ENCODE measurements around the gene MYO1D.

MYO1D gene

GRCh38 chr17:32475258-32475657, 401.7 kb downstream of the MYO1D start:
- peaks cover 34% of the 10 kb centered on the region for H3K36me3 ChIP-seq (replicated peaks; ENCODE audit: insufficient read depth, low read length)
- no peaks in the 10 kb centered on the region for H3K9me2 ChIP-seq (replicated peaks; ENCODE audit: insufficient read depth, low read length)
- no peaks in the 10 kb centered on the region for H3K27me3 ChIP-seq (replicated peaks; ENCODE audit: insufficient read depth, low read length)
- peaks cover 34% of the 10 kb centered on the region for H3K79me2 ChIP-seq (ENCODE audit: low read length)
- H3K4me1 ChIP-seq (ENCODE audit: low read length) = peaks cover 4% of the 10 kb centered on the region; the same call in 1 of the 2 replicates
- no peak overlapping the region for H3K4me3 ChIP-seq (ENCODE audit: low read length)
- peaks cover 7% of the 10 kb centered on the region for H3F3A ChIP-seq (ENCODE audit: insufficient read depth, low read length)
- no peak overlapping the region for H3K27ac ChIP-seq (ENCODE audit: low read length)
- no peak for DNase-seq
- TF ChIP-seq EZH2 (optimal IDR thresholded peaks at IDR 0.05; ENCODE audit: low read depth, low read length) (no peak), CTCF (IDR thresholded peaks at IDR 0.05; ENCODE audit: low read length) (no peak), EZH2phosphoT487 (IDR thresholded peaks at IDR 0.05; ENCODE audit: low read length) (no peak)
- H2AFZ ChIP-seq (ENCODE audit: low read length) = no peak overlapping the region
- no peak overlapping the region for H3K9ac ChIP-seq (ENCODE audit: low read length)
- H4K20me1 ChIP-seq (ENCODE audit: insufficient read depth, low read length) = 0 out of 2 replicates have a peak, but pooled peaks cover 4% of the 10 kb centered on the region
- no peaks in the 10 kb centered on the region for H3K9me3 ChIP-seq (replicated peaks; ENCODE audit: insufficient read depth, low read length)
- no peak overlapping the region for H3K4me2 ChIP-seq (ENCODE audit: low read depth, low read length)

- H3K9me2 ChIP-seq (replicated peaks; ENCODE audit: insufficient read depth, low read length) = no peaks in the 10 kb centered on the region
- H3K27me3 ChIP-seq (replicated peaks; ENCODE audit: insufficient read depth, low read length) = no peaks in the 10 kb centered on the region
- no peak overlapping the region for H3K4me2 ChIP-seq (ENCODE audit: low read depth, low read length)
- peaks cover 61% of the 10 kb centered on the region for H3K79me2 ChIP-seq (ENCODE audit: low read length)
- H2AFZ ChIP-seq (ENCODE audit: low read length) = no peak overlapping the region
- H3F3A ChIP-seq (ENCODE audit: insufficient read depth, low read length) = peaks cover 3% of the 10 kb centered on the region; the same call in 1 of the 2 replicates
- peaks cover 42% of the 10 kb centered on the region for H3K36me3 ChIP-seq (replicated peaks; ENCODE audit: insufficient read depth, low read length)
- no peak for DNase-seq
- H3K9me3 ChIP-seq (replicated peaks; ENCODE audit: insufficient read depth, low read length) = no peaks in the 10 kb centered on the region
- H3K4me3 ChIP-seq (ENCODE audit: low read length) = no peak overlapping the region
- no peaks in the 10 kb centered on the region for H3K4me1 ChIP-seq (ENCODE audit: low read length)
- H4K20me1 ChIP-seq (ENCODE audit: insufficient read depth, low read length) = peaks cover 10% of the 10 kb centered on the region; the same call in 1 of the 2 replicates
- no peak for TF ChIP-seq EZH2 (optimal IDR thresholded peaks at IDR 0.05; ENCODE audit: low read depth, low read length)
- no peak for TF ChIP-seq EZH2phosphoT487 (IDR thresholded peaks at IDR 0.05; ENCODE audit: low read length)
- no peak for TF ChIP-seq CTCF (IDR thresholded peaks at IDR 0.05; ENCODE audit: low read length)
- H3K27ac ChIP-seq (ENCODE audit: low read length) = no peak overlapping the region
- no peak overlapping the region for H3K9ac ChIP-seq (ENCODE audit: low read length)
Observed at GRCh38 chr17:32471652-32472051, 405.3 kb downstream of the MYO1D start.

- no peak for DNase-seq
- Histone ChIP-seq H3K4me2 (ENCODE audit: low read depth, low read length) (no peak overlapping the region), H3K9ac (ENCODE audit: low read length) (no peak overlapping the region), H2AFZ (ENCODE audit: low read length) (no peak overlapping the region), H3K9me2 (replicated peaks; ENCODE audit: insufficient read depth, low read length) (no peaks in the 10 kb centered on the region), H3F3A (ENCODE audit: insufficient read depth, low read length) (peaks cover 3% of the 10 kb centered on the region; the same call in 1 of the 2 replicates), H4K20me1 (ENCODE audit: insufficient read depth, low read length) (peaks cover 10% of the 10 kb centered on the region; the same call in 1 of the 2 replicates), H3K4me1 (ENCODE audit: low read length) (no peaks in the 10 kb centered on the region), H3K9me3 (replicated peaks; ENCODE audit: insufficient read depth, low read length) (no peaks in the 10 kb centered on the region), H3K27me3 (replicated peaks; ENCODE audit: insufficient read depth, low read length) (no peaks in the 10 kb centered on the region), H3K79me2 (ENCODE audit: low read length) (peaks cover 68% of the 10 kb centered on the region), H3K36me3 (replicated peaks; ENCODE audit: insufficient read depth, low read length) (peaks cover 39% of the 10 kb centered on the region), H3K27ac (ENCODE audit: low read length) (no peak overlapping the region), H3K4me3 (ENCODE audit: low read length) (no peak overlapping the region)
- TF ChIP-seq EZH2 (optimal IDR thresholded peaks at IDR 0.05; ENCODE audit: low read depth, low read length) = no peak
- TF ChIP-seq CTCF (IDR thresholded peaks at IDR 0.05; ENCODE audit: low read length) = no peak
- TF ChIP-seq EZH2phosphoT487 (IDR thresholded peaks at IDR 0.05; ENCODE audit: low read length) = no peak
Observed at GRCh38 chr17:32470405-32471167, 406.3 kb downstream of the MYO1D start.

Data from MM.1S (cell line).